Measurements from ENCODE around the gene TP53BP1. TPM values are rescaled to one million over a fixed set of nuclear protein-coding genes. Genes with fewer than 3 reads are reported as not detected.

Gene TP53BP1
- total RNA-seq, 1 experiment from 2014 or later, result 54.1 TPM

DNA sequence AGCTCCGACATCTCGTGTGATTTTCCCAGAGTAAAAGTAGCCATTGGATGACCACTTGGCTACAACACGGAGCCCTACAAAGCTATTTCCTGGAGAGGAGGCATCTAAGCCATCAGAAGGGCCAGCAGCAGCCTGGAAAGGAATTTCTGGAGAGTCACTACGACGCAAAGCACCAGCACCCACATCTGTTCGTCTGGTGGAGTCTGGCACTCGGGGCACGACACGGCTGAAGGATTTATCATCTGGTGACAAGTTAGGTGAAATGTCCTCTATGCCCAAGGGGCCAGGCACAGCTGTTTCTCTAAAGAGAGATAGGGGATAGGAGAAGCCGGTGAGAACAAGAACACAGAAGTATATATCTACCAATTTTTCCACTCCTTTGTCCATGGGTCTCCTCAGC lies 72.5 kb downstream of the TP53BP1 start:
- no peaks in the 10 kb centered on the region for H3K79me2 ChIP-seq (ENCODE audit: insufficient read depth, low read length)
- no peak overlapping the region for H3K4me3 ChIP-seq (replicated peaks in 1 of 2; ENCODE audit: low read depth in 1 of 2, low read length in 2 of 2)
- no peaks in the 10 kb centered on the region for H3K27me3 ChIP-seq (ENCODE audit: insufficient read depth, low read length)
- DNase-seq (ENCODE audit: low read depth, low spot score) (no peak), ATAC-seq (no peak)
- RAD21 ChIA-PET (ENCODE audit: low non-redundant PET in 1 of 2, low total read pairs in 2 of 2, uncharacterized antibody in 2 of 2, unreplicated experiment in 2 of 2), result no interaction called here
- peaks cover 21 to 35% of the 10 kb centered on the region in 2 experiments for H3K36me3 ChIP-seq (ENCODE audit: control insufficient read depth in 1 of 2, insufficient read depth in 2 of 2, low read length in 2 of 2)
- no peak overlapping the region for H3K27ac ChIP-seq (ENCODE audit: low read depth, low read length)
- H3K4me2 ChIP-seq (ENCODE audit: low read length), result no peak overlapping the region
- CTCF ChIA-PET, result no interaction called here
- no peak overlapping the region for H2AFZ ChIP-seq (ENCODE audit: low read depth, low read length, poor library complexity, severe bottlenecking)
- POLR2A ChIA-PET, result no interaction called here
- BruUV-seq (replicated peaks), result no TSS peak
- TF ChIP-seq EZH2phosphoT487 (IDR thresholded peaks at IDR 0.05; ENCODE audit: borderline replicate concordance) (no peak), CEBPB (IDR thresholded peaks at IDR 0.05; ENCODE audit: low read depth) (no peak), EGR1 (IDR thresholded peaks at IDR 0.05; ENCODE audit: low read depth) (no peak), JUND (IDR thresholded peaks at IDR 0.05) (no peak), SIN3A (IDR thresholded peaks at IDR 0.05; ENCODE audit: low read depth) (no peak), YY1 (IDR thresholded peaks at IDR 0.05; ENCODE audit: extremely low read depth, insufficient replicate concordance, low read depth, low read length) (no peak), RAD21 (IDR thresholded peaks at IDR 0.05; ENCODE audit: low read depth) (no peak)
- TF ChIP-seq, protein P1, sequence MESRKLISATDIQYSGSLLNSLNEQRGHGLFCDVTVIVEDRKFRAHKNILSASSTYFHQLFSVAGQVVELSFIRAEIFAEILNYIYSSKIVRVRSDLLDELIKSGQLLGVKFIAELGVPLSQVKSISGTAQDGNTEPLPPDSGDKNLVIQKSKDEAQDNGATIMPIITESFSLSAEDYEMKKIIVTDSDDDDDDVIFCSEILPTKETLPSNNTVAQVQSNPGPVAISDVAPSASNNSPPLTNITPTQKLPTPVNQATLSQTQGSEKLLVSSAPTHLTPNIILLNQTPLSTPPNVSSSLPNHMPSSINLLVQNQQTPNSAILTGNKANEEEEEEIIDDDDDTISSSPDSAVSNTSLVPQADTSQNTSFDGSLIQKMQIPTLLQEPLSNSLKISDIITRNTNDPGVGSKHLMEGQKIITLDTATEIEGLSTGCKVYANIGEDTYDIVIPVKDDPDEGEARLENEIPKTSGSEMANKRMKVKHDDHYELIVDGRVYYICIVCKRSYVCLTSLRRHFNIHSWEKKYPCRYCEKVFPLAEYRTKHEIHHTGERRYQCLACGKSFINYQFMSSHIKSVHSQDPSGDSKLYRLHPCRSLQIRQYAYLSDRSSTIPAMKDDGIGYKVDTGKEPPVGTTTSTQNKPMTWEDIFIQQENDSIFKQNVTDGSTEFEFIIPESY (IDR thresholded peaks at IDR 0.05; ENCODE audit: extremely low read depth, insufficient replicate concordance, low read length), result no peak
- H3K9ac ChIP-seq (ENCODE audit: low read length), result no peak overlapping the region
- H3K9me3 ChIP-seq (ENCODE audit: control insufficient read depth in 1 of 2, insufficient read depth in 1 of 2, low read depth in 1 of 2, low read length in 2 of 2), result no peaks in the 10 kb centered on the region
- intact Hi-C loops (cut with micrococcal nuclease), result no loop called here
- no peaks in the 10 kb centered on the region for H3K4me1 ChIP-seq (ENCODE audit: control insufficient read depth in 1 of 2, insufficient read depth in 2 of 2, low read length in 2 of 2)
- no peaks in the 10 kb centered on the region for H3K9me2 ChIP-seq (ENCODE audit: insufficient read depth)
- no peaks in the 10 kb centered on the region for H4K20me1 ChIP-seq (ENCODE audit: insufficient read depth)

DNA sequence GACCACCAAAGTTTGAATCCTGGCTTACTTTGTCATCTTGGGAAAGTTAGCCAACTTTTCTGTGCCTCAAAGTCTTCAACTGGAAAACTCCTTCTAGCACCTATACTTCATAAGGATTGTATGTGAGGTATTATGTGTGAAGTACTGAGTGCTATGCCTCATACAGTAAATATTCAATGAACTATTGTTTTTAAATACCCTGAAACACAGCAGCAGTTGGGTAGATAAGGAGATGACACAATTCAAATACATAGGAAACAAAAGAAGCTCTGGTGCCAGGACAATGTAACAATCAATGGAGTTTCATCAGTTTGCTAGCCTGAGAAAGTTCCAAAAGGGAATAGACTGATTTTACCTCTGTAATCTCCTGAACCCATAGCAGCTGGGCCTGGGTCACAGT lies 78.8 kb downstream of the TP53BP1 start:
- H3K4me2 ChIP-seq (ENCODE audit: low read length), result no peak overlapping the region
- no peaks in the 10 kb centered on the region for H3K4me1 ChIP-seq (ENCODE audit: control insufficient read depth in 1 of 2, insufficient read depth in 2 of 2, low read length in 2 of 2)
- no peaks in the 10 kb centered on the region for H4K20me1 ChIP-seq (ENCODE audit: insufficient read depth)
- H3K9me2 ChIP-seq (ENCODE audit: insufficient read depth), result no peaks in the 10 kb centered on the region
- no peak overlapping the region for H3K27ac ChIP-seq (ENCODE audit: low read depth, low read length)
- no peak overlapping the region for H3K9ac ChIP-seq (ENCODE audit: low read length)
- H3K36me3 ChIP-seq (ENCODE audit: control insufficient read depth in 1 of 2, insufficient read depth in 2 of 2, low read length in 2 of 2), result peaks cover 26 to 50% of the 10 kb centered on the region in 2 experiments; a peak in 3 of 4 replicates
- H3K27me3 ChIP-seq (ENCODE audit: insufficient read depth, low read length), result no peaks in the 10 kb centered on the region
- DNase-seq (ENCODE audit: low read depth, low spot score) (no peak), ATAC-seq (no peak)
- BruUV-seq (replicated peaks), result no TSS peak
- no peaks in the 10 kb centered on the region for H3K9me3 ChIP-seq (ENCODE audit: control insufficient read depth in 1 of 2, insufficient read depth in 1 of 2, low read depth in 1 of 2, low read length in 2 of 2)
- ChIA-PET POLR2A (no interaction called here), RAD21 (ENCODE audit: low non-redundant PET in 1 of 2, low total read pairs in 2 of 2, uncharacterized antibody in 2 of 2, unreplicated experiment in 2 of 2) (no interaction called here), CTCF (no interaction called here)
- no peak overlapping the region for H2AFZ ChIP-seq (ENCODE audit: low read depth, low read length, poor library complexity, severe bottlenecking)
- no peaks in the 10 kb centered on the region for H3K79me2 ChIP-seq (ENCODE audit: insufficient read depth, low read length)
- H3K4me3 ChIP-seq (replicated peaks in 1 of 2; ENCODE audit: low read depth in 1 of 2, low read length in 2 of 2), result no peak overlapping the region
- intact Hi-C loops (cut with micrococcal nuclease), result no loop called here
- TF ChIP-seq ZFX (IDR thresholded peaks at IDR 0.05), result no peak
- TF ChIP-seq POLR2AphosphoS5 (IDR thresholded peaks at IDR 0.05; ENCODE audit: low read depth, low read length), result no peak
- TF ChIP-seq CEBPB (IDR thresholded peaks at IDR 0.05; ENCODE audit: low read depth), result no peak
- TF ChIP-seq, protein P1 (IDR thresholded peaks at IDR 0.05; ENCODE audit: extremely low read depth, insufficient replicate concordance, low read length), result no peak
- TF ChIP-seq EGR1 (IDR thresholded peaks at IDR 0.05; ENCODE audit: low read depth), result no peak
- no peak for TF ChIP-seq YY1 (IDR thresholded peaks at IDR 0.05; ENCODE audit: extremely low read depth, insufficient replicate concordance, low read depth, low read length)
- TF ChIP-seq CBX3 (IDR thresholded peaks at IDR 0.05; ENCODE audit: low read depth), result no peak
- TF ChIP-seq SP1 (IDR thresholded peaks at IDR 0.05; ENCODE audit: low read depth), result no peak
- TF ChIP-seq SIN3A (IDR thresholded peaks at IDR 0.05; ENCODE audit: low read depth), result no peak
- TF ChIP-seq, protein P2, sequence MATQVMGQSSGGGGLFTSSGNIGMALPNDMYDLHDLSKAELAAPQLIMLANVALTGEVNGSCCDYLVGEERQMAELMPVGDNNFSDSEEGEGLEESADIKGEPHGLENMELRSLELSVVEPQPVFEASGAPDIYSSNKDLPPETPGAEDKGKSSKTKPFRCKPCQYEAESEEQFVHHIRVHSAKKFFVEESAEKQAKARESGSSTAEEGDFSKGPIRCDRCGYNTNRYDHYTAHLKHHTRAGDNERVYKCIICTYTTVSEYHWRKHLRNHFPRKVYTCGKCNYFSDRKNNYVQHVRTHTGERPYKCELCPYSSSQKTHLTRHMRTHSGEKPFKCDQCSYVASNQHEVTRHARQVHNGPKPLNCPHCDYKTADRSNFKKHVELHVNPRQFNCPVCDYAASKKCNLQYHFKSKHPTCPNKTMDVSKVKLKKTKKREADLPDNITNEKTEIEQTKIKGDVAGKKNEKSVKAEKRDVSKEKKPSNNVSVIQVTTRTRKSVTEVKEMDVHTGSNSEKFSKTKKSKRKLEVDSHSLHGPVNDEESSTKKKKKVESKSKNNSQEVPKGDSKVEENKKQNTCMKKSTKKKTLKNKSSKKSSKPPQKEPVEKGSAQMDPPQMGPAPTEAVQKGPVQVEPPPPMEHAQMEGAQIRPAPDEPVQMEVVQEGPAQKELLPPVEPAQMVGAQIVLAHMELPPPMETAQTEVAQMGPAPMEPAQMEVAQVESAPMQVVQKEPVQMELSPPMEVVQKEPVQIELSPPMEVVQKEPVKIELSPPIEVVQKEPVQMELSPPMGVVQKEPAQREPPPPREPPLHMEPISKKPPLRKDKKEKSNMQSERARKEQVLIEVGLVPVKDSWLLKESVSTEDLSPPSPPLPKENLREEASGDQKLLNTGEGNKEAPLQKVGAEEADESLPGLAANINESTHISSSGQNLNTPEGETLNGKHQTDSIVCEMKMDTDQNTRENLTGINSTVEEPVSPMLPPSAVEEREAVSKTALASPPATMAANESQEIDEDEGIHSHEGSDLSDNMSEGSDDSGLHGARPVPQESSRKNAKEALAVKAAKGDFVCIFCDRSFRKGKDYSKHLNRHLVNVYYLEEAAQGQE (IDR thresholded peaks at IDR 0.05; ENCODE audit: low read depth), result no peak
- no peak for TF ChIP-seq SRF (IDR thresholded peaks at IDR 0.05; ENCODE audit: low read depth)

All from HCT116 (cell line).